AG04450 (cell line): ENCODE results near the gene KREMEN2. TPM values are rescaled to one million over a fixed set of nuclear protein-coding genes. Genes with fewer than 3 reads are reported as not detected.

Source experiments
- CTCF ChIA-PET: fragments of 300-600, 350-600 bp; formaldehyde crosslinking; extraction: SDS; loops from one replicate; lab custom pipeline; 2022; ENCODE audit warnings: antibody characterized with exemption, inconsistent platforms; lab: Charles Lee
- POLR2A ChIA-PET: fragments of 350-600 bp; formaldehyde crosslinking; extraction: SDS; loops from one replicate; lab custom pipeline; 2021; ENCODE audit warnings: antibody characterized with exemption, inconsistent platforms; lab: Yijun Ruan, JAX
- DNase-seq: peaks from one replicate; pipeline ENCODE4 v3.0.0-alpha.2; 2011; ENCODE audit warnings: low read depth, low spot score
- H3K27ac ChIP-seq: one replicate; pipeline ENCODE4 v1.5.1; 2012; ENCODE audit warnings: low read depth, low read length, control low read depth
- H3K27me3 ChIP-seq: one replicate; pipeline ENCODE4 v1.6.0; 2012; ENCODE audit warnings: low read length; ENCODE audit not compliant: control insufficient read depth, insufficient read depth
- H3K4me3 ChIP-seq: 2 replicates; pipeline ENCODE4 v1.5.1; 2011; ENCODE audit warnings: mild to moderate bottlenecking, low read depth, low read length, control low read depth
- H3K9me3 ChIP-seq: 2 replicates; pipeline ENCODE4 v1.5.1; 2012; ENCODE audit warnings: low read length; ENCODE audit not compliant: control insufficient read depth, insufficient read depth
- polyA plus RNA-seq: library from polyadenylated mRNA; depleted of rRNA; stranded (reverse); fragments of >200 nt; gene quantifications from 2 replicates; pipeline ENCODE4 v1.2.3, GENCODE V29; 2011
- TF ChIP-seq, protein P1 (sequence below): IDR thresholded peaks from 2 replicates; pipeline ENCODE4 v1.5.1; 2011; ENCODE audit warnings: low read depth, low read length, control low read depth, inconsistent platforms

Gene KREMEN2
- polyA plus RNA-seq, 1 experiment, result 0.04 TPM

- TF ChIP-seq, protein P1, sequence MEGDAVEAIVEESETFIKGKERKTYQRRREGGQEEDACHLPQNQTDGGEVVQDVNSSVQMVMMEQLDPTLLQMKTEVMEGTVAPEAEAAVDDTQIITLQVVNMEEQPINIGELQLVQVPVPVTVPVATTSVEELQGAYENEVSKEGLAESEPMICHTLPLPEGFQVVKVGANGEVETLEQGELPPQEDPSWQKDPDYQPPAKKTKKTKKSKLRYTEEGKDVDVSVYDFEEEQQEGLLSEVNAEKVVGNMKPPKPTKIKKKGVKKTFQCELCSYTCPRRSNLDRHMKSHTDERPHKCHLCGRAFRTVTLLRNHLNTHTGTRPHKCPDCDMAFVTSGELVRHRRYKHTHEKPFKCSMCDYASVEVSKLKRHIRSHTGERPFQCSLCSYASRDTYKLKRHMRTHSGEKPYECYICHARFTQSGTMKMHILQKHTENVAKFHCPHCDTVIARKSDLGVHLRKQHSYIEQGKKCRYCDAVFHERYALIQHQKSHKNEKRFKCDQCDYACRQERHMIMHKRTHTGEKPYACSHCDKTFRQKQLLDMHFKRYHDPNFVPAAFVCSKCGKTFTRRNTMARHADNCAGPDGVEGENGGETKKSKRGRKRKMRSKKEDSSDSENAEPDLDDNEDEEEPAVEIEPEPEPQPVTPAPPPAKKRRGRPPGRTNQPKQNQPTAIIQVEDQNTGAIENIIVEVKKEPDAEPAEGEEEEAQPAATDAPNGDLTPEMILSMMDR, result no peak
- Histone ChIP-seq H3K4me3 (no peak overlapping the region), H3K27me3 (peaks cover 60% of the 10 kb centered on the region), H3K9me3 (no peaks in the 10 kb centered on the region; the same call in 1 of the 2 replicates), H3K27ac (no peak overlapping the region)
- ChIA-PET CTCF (interaction anchor here (2.3 kb wide), 1 partner anchor 23 kb away, joined by 8 read pairs; no protein-coding TSS in a partner anchor), POLR2A (no interaction called here)
- DNase-seq, result no peak
These were observed 44.6 kb downstream of the KREMEN2 start for GRCh38 chr16:3008690-3009037.

GRCh38 chr16:3009568-3010390 lies 45.7 kb downstream of the KREMEN2 start:
- Histone ChIP-seq H3K27ac (no peak overlapping the region), H3K27me3 (peaks cover 66% of the 10 kb centered on the region), H3K9me3 (no peaks in the 10 kb centered on the region; the same call in 1 of the 2 replicates), H3K4me3 (no peak overlapping the region)
- CTCF ChIA-PET, result interaction anchor here (0.6 to 2.3 kb wide), 3 partner anchors 19 to 869 kb away, joined by 3 to 8 read pairs (median 3); no protein-coding TSS in a partner anchor
- POLR2A ChIA-PET, result interaction anchor here (1.3 kb wide), 1 partner anchor 11 kb away, joined by 8 read pairs; the partner anchor contains the start of gene TNFRSF12A
- no peak for DNase-seq
- TF ChIP-seq, protein P1, result no peak

- TF ChIP-seq, protein P1, result no peak
- H3K4me3 ChIP-seq, result no peak overlapping the region
- POLR2A ChIA-PET, result interaction anchor here (1.3 kb wide), 1 partner anchor 10 kb away, joined by 8 read pairs; the partner anchor contains the start of gene TNFRSF12A
- no peaks in the 10 kb centered on the region; the same call in 1 of the 2 replicates for H3K9me3 ChIP-seq
- CTCF ChIA-PET, result interaction anchor here (0.9 to 2.3 kb wide), 2 partner anchors 18 to 21 kb away, joined by 3 to 8 read pairs; no protein-coding TSS in a partner anchor
- H3K27ac ChIP-seq, result no peak overlapping the region
- H3K27me3 ChIP-seq, result peaks cover 62% of the 10 kb centered on the region
- no peak for DNase-seq
These were observed 46.4 kb downstream of the KREMEN2 start for GRCh38 chr16:3010510-3010909.

- Histone ChIP-seq H3K27me3 (peaks cover 56% of the 10 kb centered on the region), H3K4me3 (no peak overlapping the region), H3K9me3 (no peaks in the 10 kb centered on the region; the same call in 1 of the 2 replicates), H3K27ac (no peak overlapping the region)
- POLR2A ChIA-PET, result interaction anchor here (0.6 to 1.7 kb wide), 2 partner anchors 10 to 101 kb away, joined by 3 to 7 read pairs; no protein-coding TSS in a partner anchor
- TF ChIP-seq, protein P1, result no peak
- CTCF ChIA-PET, result interaction anchor here (1.0 kb wide), 1 partner anchor 16 kb away, joined by 3 read pairs; no protein-coding TSS in a partner anchor
- no peak for DNase-seq
These were observed 48.2 kb downstream of the KREMEN2 start for GRCh38 chr16:3012246-3012645.
